ENCODE measurements around the gene PRKCH.

GRCh38 chr14:61474015-61474414 is 152.6 kb downstream of the PRKCH start:
- TF ChIP-seq, protein P1, sequence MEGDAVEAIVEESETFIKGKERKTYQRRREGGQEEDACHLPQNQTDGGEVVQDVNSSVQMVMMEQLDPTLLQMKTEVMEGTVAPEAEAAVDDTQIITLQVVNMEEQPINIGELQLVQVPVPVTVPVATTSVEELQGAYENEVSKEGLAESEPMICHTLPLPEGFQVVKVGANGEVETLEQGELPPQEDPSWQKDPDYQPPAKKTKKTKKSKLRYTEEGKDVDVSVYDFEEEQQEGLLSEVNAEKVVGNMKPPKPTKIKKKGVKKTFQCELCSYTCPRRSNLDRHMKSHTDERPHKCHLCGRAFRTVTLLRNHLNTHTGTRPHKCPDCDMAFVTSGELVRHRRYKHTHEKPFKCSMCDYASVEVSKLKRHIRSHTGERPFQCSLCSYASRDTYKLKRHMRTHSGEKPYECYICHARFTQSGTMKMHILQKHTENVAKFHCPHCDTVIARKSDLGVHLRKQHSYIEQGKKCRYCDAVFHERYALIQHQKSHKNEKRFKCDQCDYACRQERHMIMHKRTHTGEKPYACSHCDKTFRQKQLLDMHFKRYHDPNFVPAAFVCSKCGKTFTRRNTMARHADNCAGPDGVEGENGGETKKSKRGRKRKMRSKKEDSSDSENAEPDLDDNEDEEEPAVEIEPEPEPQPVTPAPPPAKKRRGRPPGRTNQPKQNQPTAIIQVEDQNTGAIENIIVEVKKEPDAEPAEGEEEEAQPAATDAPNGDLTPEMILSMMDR (IDR thresholded peaks at IDR 0.05): no peak
- TF ChIP-seq EP300 (IDR thresholded peaks at IDR 0.05): no peak
